ENCODE data around the gene MACROH2A2. TPM values are rescaled to one million over a fixed set of nuclear protein-coding genes. Genes with fewer than 3 reads are reported as not detected.
"Not testable (repeated sequence)": the region's sequence is repeated elsewhere in the genome, so short reads cannot be mapped to it uniquely, and the experiment has no call there.

MACROH2A2 gene
- total RNA-seq, 2 donors from 2014 or later: 2.4 to 2.5 TPM

GRCh38 chr10:70101068-70101562 lies 48.5 kb downstream of the MACROH2A2 start:
- H3K4me1 Mint-ChIP-seq; H3K9me3 Mint-ChIP-seq; H3K4me3 Mint-ChIP-seq; ATAC-seq (replicated peaks); H3K27me3 Mint-ChIP-seq: not testable (repeated sequence)
- H3K36me3 Mint-ChIP-seq (ENCODE audit: low read depth): peaks cover 44% of the 10 kb centered on the region
- H3K27ac Mint-ChIP-seq: peak overlapping the region; percentile 4

GRCh38 chr10:70101668-70102067 lies 49.0 kb downstream of the MACROH2A2 start:
- Mint-ChIP-seq H3K36me3 (ENCODE audit: low read depth) (peaks cover 43% of the 10 kb centered on the region), H3K9me3 (no peaks in the 10 kb centered on the region), H3K27me3 (no peaks in the 10 kb centered on the region), H3K27ac (peak overlapping the region; percentile 15), H3K4me3 (no peak overlapping the region), H3K4me1 (no peaks in the 10 kb centered on the region)
- ATAC-seq (replicated peaks): no peak

GRCh38 chr10:70106958-70107791 lies 54.5 kb downstream of the MACROH2A2 start:
- peak overlapping the region; percentile 59 for H3K27ac Mint-ChIP-seq
- no peaks in the 10 kb centered on the region for H3K4me1 Mint-ChIP-seq
- peaks cover 38% of the 10 kb centered on the region for H3K36me3 Mint-ChIP-seq (ENCODE audit: low read depth)
- no peaks in the 10 kb centered on the region for H3K27me3 Mint-ChIP-seq
- peak; percentile 42 for ATAC-seq (replicated peaks)
- H3K4me3 Mint-ChIP-seq: no peak overlapping the region
- H3K9me3 Mint-ChIP-seq: no peaks in the 10 kb centered on the region

DNA sequence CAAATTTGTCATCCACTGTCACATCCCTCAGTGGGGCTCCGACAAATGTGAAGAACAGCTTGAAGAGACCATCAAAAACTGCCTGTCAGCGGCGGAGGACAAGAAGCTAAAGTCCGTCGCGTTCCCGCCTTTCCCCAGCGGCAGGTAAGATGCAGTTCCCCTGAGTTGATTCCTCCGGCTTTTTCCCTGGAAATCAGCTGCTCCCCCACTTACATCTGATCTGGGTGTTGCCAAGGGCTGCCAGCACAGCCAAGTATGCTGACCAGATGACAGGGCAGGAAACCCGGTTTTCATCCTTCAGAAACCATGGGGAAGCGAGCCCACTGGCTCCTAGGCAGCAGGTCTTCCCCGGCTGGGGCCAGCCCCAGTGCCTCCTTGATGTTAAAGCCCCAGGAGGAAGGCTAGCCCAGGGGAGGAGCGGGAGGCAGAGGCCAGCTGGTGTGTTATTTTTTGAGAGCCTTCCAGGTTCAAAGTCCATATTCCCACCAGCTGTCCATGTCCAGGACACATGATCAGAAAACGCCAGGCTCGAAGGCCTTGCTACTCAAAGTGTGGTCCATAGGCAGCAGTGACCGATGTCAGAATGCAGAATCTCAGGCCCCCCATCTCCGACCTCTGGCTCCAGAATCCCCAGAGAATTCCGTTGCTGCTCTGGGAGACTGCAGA lies 56.6 kb downstream of the MACROH2A2 start:
- no peak for ATAC-seq (replicated peaks)
- Mint-ChIP-seq H3K36me3 (ENCODE audit: low read depth) (peaks cover 44% of the 10 kb centered on the region), H3K27ac (no peak overlapping the region), H3K4me1 (no peaks in the 10 kb centered on the region), H3K9me3 (no peaks in the 10 kb centered on the region), H3K27me3 (no peaks in the 10 kb centered on the region), H3K4me3 (no peak overlapping the region)

DNA sequence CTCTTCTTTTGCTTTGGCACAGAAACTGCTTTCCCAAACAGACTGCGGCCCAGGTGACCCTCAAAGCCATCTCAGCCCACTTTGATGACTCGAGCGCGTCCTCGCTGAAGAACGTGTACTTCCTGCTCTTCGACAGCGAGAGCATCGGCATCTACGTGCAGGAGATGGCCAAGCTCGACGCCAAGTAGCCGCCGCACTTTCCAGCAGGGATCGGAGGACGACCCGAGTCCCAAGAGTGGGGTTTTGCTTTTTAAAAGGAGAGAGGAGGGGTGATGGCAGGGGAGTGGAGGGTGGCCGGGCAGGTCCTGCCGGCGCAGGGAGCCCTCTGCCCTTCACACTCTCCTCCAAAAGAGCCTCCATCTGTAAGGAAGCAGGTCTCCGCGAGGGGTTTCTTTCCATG lies 58.9 kb downstream of the MACROH2A2 start:
- H3K36me3 Mint-ChIP-seq (ENCODE audit: low read depth): peaks cover 54% of the 10 kb centered on the region
- H3K27ac Mint-ChIP-seq: no peak overlapping the region
- H3K9me3 Mint-ChIP-seq: no peaks in the 10 kb centered on the region
- no peaks in the 10 kb centered on the region for H3K27me3 Mint-ChIP-seq
- no peak overlapping the region for H3K4me3 Mint-ChIP-seq
- ATAC-seq (replicated peaks): no peak
- peaks cover 6% of the 10 kb centered on the region for H3K4me1 Mint-ChIP-seq

DNA sequence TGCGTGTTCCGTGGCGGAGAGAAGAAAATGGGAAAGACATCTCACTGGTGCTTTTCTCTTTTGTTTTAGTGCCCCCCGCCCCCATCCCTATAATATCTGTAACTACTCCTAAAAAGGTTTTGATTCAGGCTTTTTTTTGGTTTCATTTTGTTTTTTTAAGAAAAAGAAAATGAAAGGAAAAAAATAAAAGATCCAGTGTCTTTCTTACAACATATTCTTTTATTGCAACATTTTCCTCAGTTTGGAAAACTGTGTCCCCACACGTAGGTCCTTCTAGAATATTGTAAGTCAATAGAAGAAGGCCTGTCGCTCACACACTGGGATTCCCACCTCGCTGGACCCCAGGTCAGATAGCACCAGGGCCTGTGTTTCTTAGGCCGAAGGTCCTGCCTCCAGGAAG lies 59.4 kb downstream of the MACROH2A2 start:
- Mint-ChIP-seq H3K36me3 (ENCODE audit: low read depth) (peaks cover 55% of the 10 kb centered on the region), H3K4me1 (peaks cover 6% of the 10 kb centered on the region), H3K27ac (no peak overlapping the region), H3K27me3 (no peaks in the 10 kb centered on the region), H3K9me3 (no peaks in the 10 kb centered on the region), H3K4me3 (no peak overlapping the region)
- no peak for ATAC-seq (replicated peaks)

GRCh38 chr10:70114902-70115301 lies 62.3 kb downstream of the MACROH2A2 start:
- Mint-ChIP-seq H3K9me3 (no peaks in the 10 kb centered on the region), H3K27me3 (no peaks in the 10 kb centered on the region), H3K4me1 (peaks cover 6% of the 10 kb centered on the region), H3K27ac (no peak overlapping the region), H3K4me3 (no peak overlapping the region), H3K36me3 (ENCODE audit: low read depth) (peaks cover 46% of the 10 kb centered on the region)
- ATAC-seq (replicated peaks): no peak

- no peaks in the 10 kb centered on the region for H3K9me3 Mint-ChIP-seq
These were observed 63.5 kb downstream of the MACROH2A2 start for GRCh38 chr10:70115948-70116682.

GRCh38 chr10:70117646-70118045 lies 65.0 kb downstream of the MACROH2A2 start:
- Mint-ChIP-seq H3K4me1 (peaks cover 6% of the 10 kb centered on the region), H3K9me3 (no peaks in the 10 kb centered on the region), H3K4me3 (no peak overlapping the region), H3K36me3 (ENCODE audit: low read depth) (peaks cover 40% of the 10 kb centered on the region), H3K27ac (no peak overlapping the region), H3K27me3 (no peaks in the 10 kb centered on the region)
- no peak for ATAC-seq (replicated peaks)

More at GRCh38 chr10:70115948-70116682, 63.5 kb downstream of the MACROH2A2 start:
- Mint-ChIP-seq H3K27ac (peak overlapping the region; percentile 78), H3K36me3 (ENCODE audit: low read depth) (peaks cover 51% of the 10 kb centered on the region), H3K4me1 (peaks cover 6% of the 10 kb centered on the region), H3K27me3 (no peaks in the 10 kb centered on the region), H3K4me3 (no peak overlapping the region)
- ATAC-seq (replicated peaks): peak; percentile 69

DNA sequence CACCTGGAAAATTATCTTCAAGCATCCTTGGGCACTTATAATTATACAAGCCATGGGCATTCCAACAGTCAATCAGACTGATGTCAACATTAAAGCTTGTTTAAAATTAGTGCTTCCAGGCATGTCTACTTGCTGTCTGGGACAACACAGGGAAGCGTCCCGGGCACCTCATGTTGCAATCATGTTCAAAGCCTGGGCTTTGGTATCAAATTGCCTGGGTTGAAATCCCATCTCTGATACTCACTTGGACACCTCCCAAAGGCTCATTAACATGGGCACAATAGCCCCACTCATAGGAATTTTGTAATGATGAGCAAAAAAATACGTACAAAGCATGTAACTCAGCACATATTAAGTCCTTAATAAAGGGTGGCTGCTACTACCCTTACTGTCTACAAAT lies 65.5 kb downstream of the MACROH2A2 start:
- Mint-ChIP-seq H3K27me3 (no peaks in the 10 kb centered on the region), H3K36me3 (ENCODE audit: low read depth) (peaks cover 35% of the 10 kb centered on the region), H3K4me1 (peaks cover 6% of the 10 kb centered on the region), H3K27ac (no peak overlapping the region), H3K9me3 (no peaks in the 10 kb centered on the region), H3K4me3 (no peak overlapping the region)
- ATAC-seq (replicated peaks): no peak

- Mint-ChIP-seq H3K9me3 (no peaks in the 10 kb centered on the region), H3K4me1 (peaks cover 6% of the 10 kb centered on the region), H3K36me3 (ENCODE audit: low read depth) (peaks cover 25% of the 10 kb centered on the region), H3K27me3 (no peaks in the 10 kb centered on the region), H3K4me3 (no peak overlapping the region), H3K27ac (no peak overlapping the region)
- ATAC-seq (replicated peaks): no peak
These were observed 66.6 kb downstream of the MACROH2A2 start for GRCh38 chr10:70119197-70119596.

GRCh38 chr10:70119623-70120022 lies 67.0 kb downstream of the MACROH2A2 start:
- H3K4me1 Mint-ChIP-seq: peaks cover 6% of the 10 kb centered on the region
- no peaks in the 10 kb centered on the region for H3K9me3 Mint-ChIP-seq
- H3K4me3 Mint-ChIP-seq: no peak overlapping the region
- peaks cover 21% of the 10 kb centered on the region for H3K36me3 Mint-ChIP-seq (ENCODE audit: low read depth)
- H3K27ac Mint-ChIP-seq: no peak overlapping the region
- no peak for ATAC-seq (replicated peaks)
- H3K27me3 Mint-ChIP-seq: no peaks in the 10 kb centered on the region

- no peak for ATAC-seq (replicated peaks)
- Mint-ChIP-seq H3K4me1 (peaks cover 6% of the 10 kb centered on the region), H3K9me3 (no peaks in the 10 kb centered on the region), H3K27ac (no peak overlapping the region), H3K4me3 (no peak overlapping the region), H3K36me3 (ENCODE audit: low read depth) (peaks cover 20% of the 10 kb centered on the region), H3K27me3 (no peaks in the 10 kb centered on the region)
These were observed 67.8 kb downstream of the MACROH2A2 start for GRCh38 chr10:70120417-70120816.

DNA sequence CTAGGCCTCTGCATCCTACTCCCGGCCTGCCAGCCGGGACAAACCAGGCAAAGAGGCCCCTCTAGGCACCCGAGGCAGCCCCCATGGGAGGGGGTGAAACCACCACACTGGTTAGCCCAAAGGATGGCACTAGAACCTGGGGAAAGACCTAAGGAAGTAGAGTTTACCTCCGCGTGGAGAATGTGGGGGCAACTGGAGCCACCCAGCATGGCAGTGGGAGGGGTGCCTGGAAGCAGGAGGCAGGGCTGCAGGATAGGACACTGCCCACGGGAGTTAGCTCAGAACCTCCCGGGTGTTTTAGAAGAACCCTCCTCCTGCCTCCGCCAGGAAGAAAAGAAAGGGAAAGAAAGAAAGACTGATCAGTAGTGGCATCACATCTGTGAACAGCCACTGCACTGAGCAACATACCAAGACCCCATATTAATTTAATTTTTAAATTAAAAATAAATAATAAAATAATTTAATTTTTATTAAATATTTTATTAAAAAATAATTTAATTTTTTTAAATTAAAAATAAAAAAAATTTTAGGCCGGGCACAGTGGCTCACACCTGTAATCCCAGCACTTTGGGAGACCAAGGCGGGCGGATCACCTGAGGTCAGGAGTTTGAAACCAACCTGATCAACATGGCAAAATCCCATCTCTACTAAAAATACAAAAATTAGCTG lies 68.8 kb downstream of the MACROH2A2 start:
- no peaks in the 10 kb centered on the region for H3K9me3 Mint-ChIP-seq
- H3K27ac Mint-ChIP-seq: no peak overlapping the region
- no peak overlapping the region for H3K4me3 Mint-ChIP-seq
- peaks cover 15% of the 10 kb centered on the region for H3K36me3 Mint-ChIP-seq (ENCODE audit: low read depth)
- H3K4me1 Mint-ChIP-seq: peaks cover 1% of the 10 kb centered on the region
- no peak for ATAC-seq (replicated peaks)
- H3K27me3 Mint-ChIP-seq: no peaks in the 10 kb centered on the region

Measured in activated T-helper 17 cell treated with anti-CD3 and anti-CD28 coated beads, Interleukin-2, amount 50 U/mL, for 72 hours (primary cell).